Stimulated activated CD4-positive, alpha-beta T cell treated with anti-CD3 and anti-CD28 coated beads, Interleukin-12 subunit alpha, Interleukin-12 subunit beta, amount 100 ng/mL, for 48 hours (primary cell): ENCODE data around the gene LY6G5C.

Experiments
- DNase-seq, 3 donors: peaks; one replicate each; pipeline ENCODE4 v3.0.0-alpha.2; 2020; ENCODE audit warnings: low read depth in 2 of 3, low spot score in 1 of 3

LY6G5C gene

GRCh38 chr6:31691564-31692108 is 10.8 kb upstream of the LY6G5C start:
- no peak for DNase-seq

- DNase-seq = no peak
Observed at GRCh38 chr6:31691078-31691463, 10.2 kb upstream of the LY6G5C start.

GRCh38 chr6:31690231-31691077 is 9.6 kb upstream of the LY6G5C start:
- DNase-seq = no peak

- DNase-seq = no peak
Observed at GRCh38 chr6:31689249-31690110, 8.6 kb upstream of the LY6G5C start.

GRCh38 chr6:31687860-31688693 is 7.2 kb upstream of the LY6G5C start:
- no peak for DNase-seq

GRCh38 chr6:31687321-31687720 is 6.5 kb upstream of the LY6G5C start:
- DNase-seq = no peak

GRCh38 chr6:31686483-31686882 is 5.6 kb upstream of the LY6G5C start:
- DNase-seq = no peak

GRCh38 chr6:31683591-31683990 is 2.7 kb upstream of the LY6G5C start:
- no peak for DNase-seq

GRCh38 chr6:31681135-31681671 is 336 bp upstream of the LY6G5C start:
- DNase-seq = peak in 2 of 3 donors; percentile 12 to 42

- no peak for DNase-seq
Observed at GRCh38 chr6:31677955-31678354, 2.9 kb downstream of the LY6G5C start.

GRCh38 chr6:31676904-31677303 is 4.0 kb downstream of the LY6G5C start:
- DNase-seq = no peak

GRCh38 chr6:31676322-31676903 is 4.5 kb downstream of the LY6G5C start:
- no peak for DNase-seq

GRCh38 chr6:31669676-31670075 is 11.2 kb downstream of the LY6G5C start, which contains the start of gene LY6G5B:
LY6G5B (plus strand) TSS chr6:31669976; CDS start chr6:31670951, 975 bp downstream.
- no peak for DNase-seq

- DNase-seq = no peak
Observed at GRCh38 chr6:31666337-31666965, 14.4 kb downstream of the LY6G5C start.

GRCh38 chr6:31665501-31666336 is 15.1 kb downstream of the LY6G5C start, which contains the start of gene CSNK2B:
CSNK2B (plus strand) TSS chr6:31666080; CDS start chr6:31666832, 752 bp downstream.
- peak; percentile 97 to 98 (median 97) for DNase-seq

- DNase-seq = peak; percentile 78 to 84 (median 83)
Observed at GRCh38 chr6:31664790-31665500, 15.9 kb downstream of the LY6G5C start, which contains the start of gene GPANK1. GPANK1 (minus strand) TSS chr6:31664997; CDS start chr6:31664478, 519 bp downstream.

- DNase-seq = no peak
Observed at GRCh38 chr6:31663961-31664789, 16.7 kb downstream of the LY6G5C start.
